Activated CD8-positive, alpha-beta memory T cell treated with anti-CD3 and anti-CD28 coated beads for 1 hour (primary cell): Measurements from ENCODE around the gene SYT11.
"Not testable (repeated sequence)": the region's sequence is repeated elsewhere in the genome, so short reads cannot be mapped to it uniquely, and the experiment has no call there.

Experiments
- DNase-seq, 2 donors: peaks; one replicate each; pipeline ENCODE4 v3.0.0-alpha.2; 2020; ENCODE audit warnings: low read depth in 1 of 2; ENCODE audit errors: extremely low read depth in 1 of 2

SYT11 gene

DNA sequence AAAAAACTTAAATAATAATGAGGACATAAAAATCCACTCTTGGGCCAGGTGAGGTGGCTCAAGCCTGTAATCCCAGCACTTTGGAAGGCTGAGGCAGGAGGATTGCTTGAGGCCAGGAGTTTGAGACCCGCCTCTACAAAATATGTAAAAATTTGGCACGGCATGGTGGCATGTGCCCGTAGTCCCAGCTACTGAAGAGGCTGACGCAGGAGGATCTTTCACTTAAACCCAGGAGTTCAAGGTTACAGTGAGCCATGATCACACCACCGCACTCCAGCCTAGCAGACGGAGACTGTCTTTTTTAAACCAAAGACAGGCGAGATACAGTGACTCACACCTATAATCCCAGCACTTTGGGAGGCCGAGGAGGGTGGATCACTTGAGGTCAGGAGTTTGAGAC, 37.1 kb downstream of the SYT11 start:
- not testable (repeated sequence) for DNase-seq

DNA sequence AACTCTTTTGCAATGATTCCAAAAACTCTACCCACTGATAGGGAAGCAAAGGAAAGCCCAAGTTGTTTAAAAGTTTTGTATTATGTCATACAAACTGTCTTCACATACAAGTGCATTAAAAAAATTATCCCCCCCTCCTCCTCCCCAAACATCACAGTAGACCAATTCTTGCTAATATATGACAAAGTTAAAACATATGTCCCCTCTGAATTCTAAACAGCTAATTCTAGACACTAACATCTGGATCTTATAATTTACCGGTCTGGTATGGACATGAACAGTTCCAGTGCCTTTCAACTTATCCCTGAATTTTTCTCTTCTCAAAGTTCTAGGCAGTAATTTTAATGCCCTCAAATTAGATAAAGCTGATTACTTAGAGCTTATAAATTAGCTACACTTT, 38.4 kb downstream of the SYT11 start:
- no peak for DNase-seq

DNA sequence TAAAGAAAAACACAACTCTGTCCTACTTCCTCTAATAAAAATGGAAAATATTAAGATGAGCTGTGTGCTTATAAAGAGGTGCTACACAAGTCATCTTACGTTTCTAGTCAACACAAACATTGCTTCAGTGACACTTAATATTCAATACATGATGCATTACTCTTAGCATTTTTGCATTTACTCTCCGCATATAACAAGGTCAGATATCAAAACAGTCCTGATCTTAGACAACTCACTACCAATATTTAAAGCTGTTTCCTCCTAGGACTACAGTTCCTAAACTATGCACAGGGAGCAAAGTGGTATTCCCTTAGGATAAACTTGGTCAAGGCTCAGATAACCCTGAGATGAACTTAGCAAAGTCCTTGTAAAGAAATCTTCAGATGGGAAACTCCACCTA, 39.5 kb downstream of the SYT11 start:
- DNase-seq, result no peak

GRCh38 chr1:155899683-155900082, 40.3 kb downstream of the SYT11 start:
- no peak for DNase-seq

DNA sequence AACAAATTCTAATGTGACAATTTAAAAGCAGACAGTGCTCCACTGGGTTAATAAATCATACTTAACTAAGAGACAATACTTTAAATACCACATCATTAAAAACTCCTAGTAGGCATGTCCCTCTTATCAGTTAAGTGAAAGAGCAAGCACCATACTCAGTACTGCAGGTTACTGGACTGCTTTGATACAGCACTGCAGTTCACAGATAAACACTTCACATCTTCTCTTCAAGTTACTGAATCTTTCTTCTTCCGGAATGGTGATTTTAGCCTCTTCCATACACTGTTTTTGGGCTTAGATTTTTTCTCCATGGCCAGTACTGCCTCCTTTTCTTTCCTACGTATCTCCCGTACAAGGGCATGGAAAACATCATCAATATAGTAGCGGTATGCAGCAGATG, 40.8 kb downstream of the SYT11 start:
- no peak for DNase-seq

- no peak for DNase-seq
These were observed 44.9 kb downstream of the SYT11 start for GRCh38 chr1:155904261-155904660.

- DNase-seq, result no peak
These were observed 50.5 kb downstream of the SYT11 start for GRCh38 chr1:155909894-155910293.

GRCh38 chr1:155910621-155911121, 51.3 kb downstream of the SYT11 start:
- no peak for DNase-seq

DNA sequence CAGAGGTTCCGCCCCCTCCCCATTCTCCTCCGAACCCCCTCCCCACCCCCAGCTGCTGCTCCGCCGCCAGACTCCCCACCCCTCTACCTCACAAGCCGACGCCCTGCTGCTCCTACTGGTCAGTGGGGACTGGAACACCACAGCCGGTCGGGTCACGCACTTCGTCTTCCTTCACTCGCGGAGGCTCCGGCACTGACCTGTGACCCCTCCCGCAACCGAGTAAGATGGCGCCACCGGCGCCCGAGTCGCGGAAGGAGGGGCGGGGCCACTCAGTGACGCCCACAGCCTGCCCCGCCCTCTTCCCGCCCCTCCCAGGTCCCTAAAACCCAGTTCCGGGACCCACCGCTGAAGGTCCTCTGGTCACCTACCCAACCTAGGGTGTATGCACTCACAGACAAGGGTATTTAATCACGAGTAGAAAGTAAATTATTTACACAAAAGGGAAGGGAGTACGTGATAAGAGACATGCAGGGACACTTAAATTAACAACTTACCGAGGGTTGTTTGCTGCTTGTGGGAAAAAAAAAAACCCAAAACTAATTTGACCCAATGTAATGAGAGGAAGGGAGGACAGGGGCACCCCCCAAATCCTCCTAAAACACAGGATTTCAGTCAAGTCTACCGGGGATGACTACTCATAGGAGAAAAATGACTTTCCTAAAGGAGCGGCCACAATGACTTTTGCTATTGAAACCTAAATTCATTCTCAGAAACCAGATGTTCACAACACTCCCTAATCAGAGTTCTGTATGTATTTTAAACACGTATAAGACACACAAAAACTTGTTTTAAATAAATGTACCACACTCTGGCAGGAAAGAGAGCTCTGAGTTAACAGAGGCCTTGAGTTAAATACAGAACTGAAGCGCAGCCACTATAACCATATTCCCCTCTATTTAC, 52.0 kb downstream of the SYT11 start, which contains the start of gene RIT1:
TSS of gene RIT1 (minus strand) at position 194 of the 900 bp plus-strand sequence. CDS start 588 bp downstream, outside the sequence.
- peak; percentile 56 to 79 for DNase-seq

GRCh38 chr1:155912056-155912536, 52.7 kb downstream of the SYT11 start:
- no peak for DNase-seq

DNA sequence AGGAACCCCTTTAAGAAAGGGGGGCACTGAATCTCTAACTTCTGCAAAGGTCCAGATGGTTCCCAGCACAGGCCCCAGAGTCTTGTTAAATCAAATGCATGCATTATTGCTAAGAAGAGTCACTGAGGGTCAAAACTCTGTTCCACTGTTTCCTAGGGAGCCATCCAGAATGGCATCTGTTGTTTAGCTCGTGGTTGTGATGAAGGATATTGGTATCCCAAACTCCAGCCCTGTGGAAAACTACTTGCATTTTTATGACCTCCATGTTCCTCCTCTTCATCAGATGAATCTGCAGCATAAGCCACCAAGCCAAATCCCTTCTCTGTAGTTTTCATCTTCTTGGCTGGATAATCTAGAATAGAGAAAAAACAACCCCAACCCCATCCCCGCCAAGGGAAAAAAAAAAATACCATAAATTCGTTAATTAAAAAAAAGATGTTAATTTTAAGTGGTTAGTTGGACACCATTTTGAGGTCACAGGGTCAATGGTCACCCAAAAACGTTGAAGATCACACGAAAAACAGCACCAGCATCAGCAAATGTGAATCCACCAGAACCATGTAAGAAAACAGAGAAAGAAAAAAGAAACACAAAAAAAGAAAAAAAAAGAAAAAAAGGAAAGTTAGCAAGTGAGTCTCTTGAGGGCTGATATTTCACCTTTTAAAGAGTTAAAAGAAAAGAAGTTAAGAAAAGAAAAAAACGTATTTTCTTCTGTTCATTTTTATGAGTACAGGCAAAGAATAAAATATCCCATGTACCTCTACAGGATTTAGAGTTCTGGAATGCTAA, 54.8 kb downstream of the SYT11 start:
- DNase-seq, result no peak

DNA sequence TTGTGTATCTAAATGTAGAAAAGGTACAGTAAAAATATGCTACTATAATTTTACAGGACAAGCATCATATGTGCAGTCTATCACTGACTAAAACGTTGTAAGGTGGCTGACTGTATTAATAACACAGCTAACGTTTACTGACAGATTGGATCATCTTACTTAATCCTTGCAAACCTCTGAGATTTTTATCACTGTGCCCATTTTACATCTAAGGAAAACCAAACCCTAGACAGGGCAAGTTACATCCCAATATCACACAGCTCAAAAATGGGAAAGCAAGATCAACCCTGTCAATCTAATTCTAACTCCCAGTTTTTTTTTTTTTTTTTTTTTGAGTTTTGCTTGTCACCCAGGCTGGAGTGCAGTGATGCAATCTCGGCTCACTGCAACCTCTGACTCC, 59.3 kb downstream of the SYT11 start:
- DNase-seq, result no peak

DNA sequence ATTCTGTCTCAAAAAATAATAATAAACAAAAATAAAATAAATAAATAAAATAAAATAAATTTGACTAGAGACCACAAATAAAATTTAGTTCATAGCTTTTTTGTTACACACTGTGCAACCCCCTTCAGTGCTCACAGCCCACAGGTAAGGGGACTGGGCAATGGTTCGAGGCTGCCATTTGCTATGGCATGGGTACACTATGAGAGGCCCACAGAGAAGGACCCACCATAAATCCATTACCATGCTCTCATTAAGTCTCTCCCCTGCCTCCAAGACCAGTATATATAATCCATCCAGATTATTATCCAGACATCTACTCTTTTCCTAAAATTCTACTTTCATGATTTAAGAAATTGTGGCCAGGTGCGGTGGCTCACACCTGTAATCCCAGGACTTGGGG, 60.4 kb downstream of the SYT11 start:
- no peak for DNase-seq

DNA sequence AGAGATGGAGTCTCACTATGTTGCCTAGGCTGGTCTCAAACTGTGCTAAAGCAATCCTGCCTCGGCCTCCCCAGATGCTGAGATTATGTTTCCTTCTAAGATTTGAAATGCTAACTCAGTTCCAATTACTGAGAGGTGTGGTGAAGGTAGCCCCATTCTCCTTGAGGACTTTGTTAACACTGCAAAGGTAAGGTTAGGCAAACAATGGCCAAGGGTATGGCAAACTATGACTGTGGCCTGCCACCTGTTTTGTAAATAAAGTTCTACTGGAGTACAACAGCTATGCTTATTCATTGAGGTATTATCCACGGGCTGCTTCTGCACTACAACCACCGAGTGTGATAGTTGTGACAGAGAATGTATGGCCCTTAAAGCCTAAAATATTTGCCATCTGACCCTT, 61.4 kb downstream of the SYT11 start:
- no peak for DNase-seq

DNA sequence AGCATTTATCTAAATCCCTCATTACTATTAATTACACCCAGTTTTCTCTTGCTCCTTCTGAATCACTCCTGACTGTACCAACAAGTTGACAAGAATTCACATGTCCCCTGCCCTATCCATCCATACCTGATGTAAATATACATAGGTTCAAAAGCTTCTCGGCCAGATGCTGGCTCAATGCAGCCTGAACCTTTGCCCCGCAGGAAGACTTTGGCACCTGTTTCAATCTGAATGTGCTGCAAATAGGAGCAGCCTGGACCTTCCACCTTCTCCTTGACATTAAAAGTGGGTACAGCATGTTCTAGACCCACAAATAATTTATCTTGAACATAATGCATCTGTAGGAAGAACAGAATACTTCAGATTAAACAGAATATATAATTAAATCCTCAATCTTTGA, 66.1 kb downstream of the SYT11 start:
- DNase-seq, result no peak

DNA sequence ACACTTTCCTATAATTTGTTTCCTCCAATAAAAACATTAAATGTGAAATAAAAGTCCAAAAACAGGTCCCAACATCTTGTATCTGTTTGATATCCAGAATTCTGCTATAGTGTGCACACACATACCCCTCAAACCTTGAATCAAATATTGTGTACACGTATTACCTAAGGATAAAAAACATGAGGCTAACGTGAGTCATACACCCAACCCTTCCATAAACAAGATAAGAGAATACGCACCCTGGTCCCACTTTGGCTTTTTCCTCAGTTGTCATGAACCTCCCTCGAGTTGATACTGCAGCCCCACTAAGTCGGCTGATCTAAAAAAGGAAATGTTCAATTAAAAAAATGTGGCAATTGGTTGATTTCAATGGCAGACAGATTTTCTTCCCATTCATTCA, 69.7 kb downstream of the SYT11 start:
- DNase-seq, result no peak

DNA sequence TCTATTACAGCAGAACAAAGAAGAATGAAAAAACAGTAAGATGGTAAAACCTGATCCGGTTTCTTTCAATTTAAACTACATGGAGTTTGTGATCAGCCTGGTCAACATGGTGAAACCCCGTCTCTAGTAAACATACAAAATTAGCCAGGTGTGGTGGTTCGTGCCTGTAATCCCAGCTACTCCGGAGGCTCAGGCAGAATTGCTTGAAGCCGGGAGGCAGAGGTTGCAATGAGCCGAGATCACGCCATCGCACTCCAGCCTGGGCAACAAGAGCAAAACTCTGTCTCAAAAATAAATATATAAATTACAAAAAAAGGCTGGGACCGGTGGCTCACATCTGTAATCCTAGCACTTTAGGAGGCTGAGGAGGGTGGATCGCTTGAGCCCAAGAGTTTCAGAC, 71.4 kb downstream of the SYT11 start:
- not testable (repeated sequence) for DNase-seq

GRCh38 chr1:155931332-155932038, 72.1 kb downstream of the SYT11 start:
- DNase-seq, result no peak

- no peak for DNase-seq
These were observed 72.7 kb downstream of the SYT11 start for GRCh38 chr1:155932081-155932480.

DNA sequence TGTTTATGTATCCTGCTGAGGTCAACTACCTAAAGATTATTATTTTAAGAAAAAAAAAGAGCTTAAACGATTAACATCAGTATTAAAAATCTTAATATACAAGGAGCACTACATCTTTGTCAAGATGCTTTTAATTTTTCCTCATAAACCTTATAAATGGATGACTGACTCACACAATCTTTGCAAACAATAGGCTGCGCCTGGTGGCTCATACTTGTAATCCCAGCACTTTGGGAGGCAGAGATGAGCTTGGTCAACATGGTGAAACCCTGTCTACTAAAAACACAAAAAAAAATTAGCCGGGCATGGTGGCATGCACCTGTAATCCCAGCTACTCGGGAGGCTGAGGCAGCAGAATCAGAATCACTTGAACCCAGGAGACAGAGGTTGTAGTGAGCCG, 73.1 kb downstream of the SYT11 start:
- DNase-seq, result no peak

DNA sequence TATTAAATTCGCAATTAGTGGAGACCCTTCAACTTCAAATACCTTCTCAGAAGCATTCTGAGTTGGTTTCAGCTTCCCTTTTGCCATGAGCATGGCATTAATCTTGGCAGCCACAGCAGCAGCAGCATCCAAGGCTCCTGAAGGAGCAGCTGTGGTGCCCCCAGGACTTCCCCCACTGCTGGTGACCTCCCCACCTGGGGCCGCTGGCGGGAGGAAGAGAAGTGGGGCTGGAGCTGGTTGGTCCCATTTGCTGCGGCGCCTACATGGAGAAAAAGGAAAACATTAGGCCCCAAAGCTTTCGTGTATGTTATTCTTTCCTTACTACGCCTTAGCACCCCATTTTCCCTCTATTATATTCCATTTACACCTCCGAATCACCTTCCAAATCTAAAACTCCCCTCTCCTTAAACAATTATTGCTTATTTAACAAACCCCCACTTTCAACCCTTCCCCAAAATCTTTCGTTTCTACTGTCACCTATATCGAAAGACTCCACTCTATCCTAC, 74.3 kb downstream of the SYT11 start:
- DNase-seq, result no peak
